Activated CD8-positive, alpha-beta memory T cell treated with anti-CD3 and anti-CD28 coated beads, Interleukin-2, amount 50 U/mL, for 48 hours (primary cell): ENCODE results near the gene TNRC6C.
A peak's percentile ranks its signal among the peaks of the same experiment; 100 is the strongest.
"Not testable (repeated sequence)": the region's sequence is repeated elsewhere in the genome, so short reads cannot be mapped to it uniquely, and the experiment has no call there.

ENCODE experiments used
- DNase-seq: peaks from one replicate; pipeline ENCODE4 v3.0.0-alpha.2; 2020

Gene TNRC6C

DNA sequence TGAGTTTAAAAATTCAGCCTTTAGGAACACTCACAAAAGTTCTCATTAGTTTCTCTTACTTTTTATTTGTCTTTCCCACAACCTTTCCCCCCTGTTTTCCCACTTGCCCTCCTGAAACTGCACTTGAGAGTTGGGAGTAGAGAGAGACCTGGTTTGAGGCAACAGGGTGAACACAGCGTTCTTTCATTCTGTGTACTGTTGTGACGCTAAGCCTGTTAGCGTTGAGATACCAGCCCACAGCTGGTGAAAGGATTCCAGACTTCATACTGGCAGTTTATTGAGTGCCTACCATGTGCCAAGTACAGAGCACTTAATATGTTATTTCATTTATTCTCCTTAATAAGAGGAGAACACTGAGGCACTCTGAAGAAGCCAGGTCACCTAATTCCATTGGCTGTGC, 10.3 kb downstream of the TNRC6C start:
- no peak for DNase-seq

DNA sequence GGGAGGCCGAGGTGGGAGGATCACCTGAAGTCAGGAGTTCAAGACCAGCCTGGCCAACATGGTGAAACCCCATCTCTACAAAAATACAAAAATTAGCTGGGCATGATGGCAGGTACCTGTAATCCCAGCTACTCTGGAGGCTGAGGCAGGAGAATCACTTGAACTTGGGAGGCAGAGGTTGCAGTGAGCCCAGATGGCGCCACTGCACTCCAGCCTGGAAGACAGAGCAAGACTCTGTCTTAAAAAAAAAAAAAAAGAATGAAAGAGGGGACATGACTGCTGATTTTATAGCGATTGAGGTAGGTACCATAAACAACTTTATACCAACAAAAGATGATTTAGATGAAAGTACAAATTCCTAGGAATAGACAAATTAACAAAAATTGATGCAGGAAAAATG, 13.8 kb downstream of the TNRC6C start:
- not testable (repeated sequence) for DNase-seq

GRCh38 chr17:77973953-77974352, 15.4 kb downstream of the TNRC6C start:
- no peak for DNase-seq

GRCh38 chr17:77974396-77974795, 15.9 kb downstream of the TNRC6C start:
- no peak for DNase-seq

- DNase-seq: not testable (repeated sequence)
Observed at GRCh38 chr17:77982430-77982829, 23.9 kb downstream of the TNRC6C start.

DNA sequence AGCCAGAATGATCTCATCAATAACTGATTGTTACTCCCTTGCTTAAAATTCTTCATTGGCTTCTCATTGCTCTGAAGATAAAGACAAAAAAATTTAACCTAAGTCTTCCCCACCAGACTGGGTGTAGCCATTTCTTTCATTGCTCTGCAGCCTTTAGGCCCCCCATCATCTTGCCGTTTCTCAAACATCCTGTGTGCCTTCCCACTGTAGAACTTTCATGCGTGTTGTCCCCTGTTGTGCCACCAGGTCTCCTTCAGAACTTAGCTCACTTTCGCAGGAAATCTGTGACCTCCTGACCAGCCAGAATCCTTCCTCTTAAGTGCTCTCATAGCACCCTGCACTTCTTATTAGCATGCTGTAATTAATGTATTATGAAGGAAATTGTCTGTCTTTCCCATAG, 31.8 kb downstream of the TNRC6C start:
- no peak for DNase-seq

GRCh38 chr17:77993735-77994134, 35.2 kb downstream of the TNRC6C start:
- DNase-seq: not testable (repeated sequence)

GRCh38 chr17:77995146-77995852, 36.8 kb downstream of the TNRC6C start:
- DNase-seq: peak; percentile 58

- no peak for DNase-seq
Observed at GRCh38 chr17:77996256-77996655, 37.8 kb downstream of the TNRC6C start.

DNA sequence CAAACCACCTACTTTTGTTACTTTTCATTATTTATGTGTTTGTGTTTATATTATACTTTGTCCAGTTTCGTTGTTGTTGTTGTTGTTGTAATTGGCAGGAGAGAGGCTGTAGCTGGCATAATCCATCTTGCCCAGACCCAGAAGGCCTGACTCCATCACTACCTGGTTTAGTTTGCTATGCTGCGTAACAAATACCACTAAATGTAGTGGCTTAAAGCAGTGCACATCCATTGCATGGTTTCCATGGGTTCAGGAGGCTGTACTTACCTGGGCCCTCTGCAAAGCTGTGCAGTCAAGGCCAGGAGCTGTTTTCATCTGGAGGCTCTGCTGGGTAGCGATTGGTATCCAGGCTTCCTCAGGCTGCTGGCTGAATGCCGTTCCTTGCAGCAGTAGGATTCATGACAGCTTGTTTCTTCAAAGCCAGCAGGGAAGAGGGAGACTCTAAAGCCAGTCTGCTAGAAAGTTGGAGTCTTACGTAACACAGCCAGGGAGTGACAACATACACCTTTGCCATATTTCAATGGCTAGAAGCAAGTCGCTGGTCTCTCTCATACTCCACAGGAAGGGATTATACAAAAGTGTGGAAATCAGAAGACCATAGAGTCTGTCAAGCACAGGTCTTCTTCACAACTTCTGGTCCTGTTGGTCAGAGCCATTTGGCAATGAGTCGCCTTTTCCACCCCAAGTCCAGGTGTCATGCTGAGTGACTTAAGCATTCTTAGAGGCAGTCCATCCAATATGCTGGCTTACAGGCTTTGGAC, 41.1 kb downstream of the TNRC6C start:
- no peak for DNase-seq

DNA sequence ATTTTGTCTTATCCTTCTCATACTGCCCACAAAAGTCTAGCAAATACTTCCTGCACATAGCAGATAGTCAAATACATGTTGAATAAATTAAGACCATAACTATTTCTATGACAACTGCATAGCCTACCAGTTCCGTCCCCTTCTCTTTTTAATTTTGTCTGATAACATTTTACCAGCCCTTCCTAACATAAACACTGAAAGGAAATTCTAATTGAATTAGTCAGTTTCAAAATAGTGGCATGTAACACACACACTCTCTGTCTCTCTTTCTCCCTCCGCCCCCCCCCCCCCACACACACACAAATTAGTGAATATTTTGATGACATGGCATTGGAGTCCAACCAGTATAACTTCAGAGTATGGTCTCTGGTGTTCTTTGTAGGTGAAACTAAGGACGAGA, 41.8 kb downstream of the TNRC6C start:
- DNase-seq: no peak

DNA sequence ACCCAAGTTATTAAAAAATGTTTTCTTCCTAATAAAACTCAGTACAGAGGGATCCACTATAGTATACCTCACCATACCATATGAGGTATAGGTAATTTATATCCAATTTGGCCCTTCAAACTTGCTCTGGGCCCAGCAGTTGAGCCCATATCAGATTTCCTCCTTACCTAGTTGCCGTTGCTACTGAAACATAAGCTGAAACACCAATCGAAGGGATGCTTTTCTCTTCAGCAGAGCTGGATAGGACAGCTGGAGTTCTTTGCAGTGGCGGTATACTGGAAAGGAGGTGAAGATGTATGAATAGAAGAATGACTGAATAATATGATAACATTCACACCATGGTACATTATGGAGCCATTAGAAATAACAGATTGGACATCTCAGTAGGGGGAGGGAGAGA, 42.7 kb downstream of the TNRC6C start:
- no peak for DNase-seq

DNA sequence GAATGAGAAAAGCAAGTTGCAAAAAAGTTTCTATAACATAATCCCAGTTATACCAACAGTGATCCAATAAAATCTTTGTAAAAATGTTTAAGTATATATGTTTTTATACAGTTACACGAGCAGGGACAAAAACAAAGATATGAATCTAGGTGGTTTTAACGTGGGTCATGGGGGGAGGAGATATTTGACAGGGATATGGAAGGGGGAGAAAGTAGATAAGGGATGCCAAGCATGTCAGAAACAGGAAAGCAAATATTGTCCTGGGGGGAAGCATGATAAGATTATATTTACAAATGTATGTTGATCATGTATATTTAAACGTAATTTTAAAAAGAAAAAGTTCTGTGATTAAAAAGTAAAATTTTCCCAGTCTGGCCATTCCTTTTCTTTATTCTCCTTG, 43.1 kb downstream of the TNRC6C start:
- DNase-seq: no peak

DNA sequence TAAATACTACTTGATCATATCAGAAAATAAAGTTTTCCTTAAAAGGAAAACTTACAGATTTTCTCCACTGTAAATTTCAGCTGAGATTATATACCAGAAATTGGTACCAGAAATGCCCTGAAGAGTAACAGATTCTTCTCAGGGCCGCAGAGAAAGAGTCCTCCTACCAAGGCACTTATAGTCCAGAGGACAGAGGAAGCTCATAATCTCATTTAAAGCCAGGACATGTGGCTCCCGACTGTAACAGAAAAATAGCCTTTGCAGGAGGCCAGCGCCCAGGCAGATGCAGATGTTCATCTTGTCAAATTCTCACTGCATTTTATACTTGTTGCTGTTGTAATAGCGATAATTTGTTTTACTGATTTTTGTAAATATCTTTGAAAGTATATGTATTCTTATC, 43.7 kb downstream of the TNRC6C start:
- no peak for DNase-seq

GRCh38 chr17:78005452-78006171, 47.1 kb downstream of the TNRC6C start:
- no peak for DNase-seq

DNA sequence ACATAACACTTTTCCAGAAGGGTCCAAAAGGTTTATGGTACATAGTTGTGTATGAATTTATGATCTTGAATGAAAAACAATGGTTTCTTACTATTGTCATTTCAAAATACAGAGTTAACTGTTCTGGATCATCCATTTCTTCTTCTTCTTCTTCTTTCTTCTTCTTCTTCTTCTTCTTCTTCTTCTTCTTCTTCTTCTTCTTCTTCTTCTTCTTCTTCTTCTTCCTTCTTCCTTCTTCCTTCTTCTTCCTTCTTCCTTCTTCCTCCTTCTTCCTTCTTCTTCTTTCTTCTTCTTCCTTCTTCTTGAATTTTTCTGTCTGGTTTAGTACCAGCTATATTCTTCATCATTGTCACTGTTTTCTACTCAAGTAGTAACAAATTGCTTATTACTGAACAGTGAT, 47.8 kb downstream of the TNRC6C start:
- no peak for DNase-seq

DNA sequence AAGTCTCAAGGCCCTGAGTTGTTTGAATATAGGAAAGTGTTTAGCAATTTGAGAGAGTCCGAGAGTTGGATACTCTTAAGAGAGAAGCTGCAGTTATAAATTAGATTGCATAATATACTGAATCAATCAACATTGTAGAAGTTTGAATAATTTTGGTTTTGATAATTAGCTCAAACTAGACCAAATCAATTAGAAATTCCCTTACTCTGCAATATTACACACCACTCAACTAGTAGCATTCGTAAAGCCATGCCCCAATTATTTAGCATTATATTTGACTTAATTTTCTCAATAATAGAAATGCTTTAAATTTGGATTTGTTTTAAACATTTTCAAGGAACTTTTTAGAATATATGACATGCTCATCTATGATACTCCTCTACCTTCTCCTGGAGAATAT, 49.1 kb downstream of the TNRC6C start:
- no peak for DNase-seq

- DNase-seq: no peak
Observed at GRCh38 chr17:78010759-78011158, 52.3 kb downstream of the TNRC6C start.

- DNase-seq: no peak
Observed at GRCh38 chr17:78012428-78012827, 53.9 kb downstream of the TNRC6C start.

- DNase-seq: no peak
Observed at GRCh38 chr17:78013683-78014467, 55.4 kb downstream of the TNRC6C start.

DNA sequence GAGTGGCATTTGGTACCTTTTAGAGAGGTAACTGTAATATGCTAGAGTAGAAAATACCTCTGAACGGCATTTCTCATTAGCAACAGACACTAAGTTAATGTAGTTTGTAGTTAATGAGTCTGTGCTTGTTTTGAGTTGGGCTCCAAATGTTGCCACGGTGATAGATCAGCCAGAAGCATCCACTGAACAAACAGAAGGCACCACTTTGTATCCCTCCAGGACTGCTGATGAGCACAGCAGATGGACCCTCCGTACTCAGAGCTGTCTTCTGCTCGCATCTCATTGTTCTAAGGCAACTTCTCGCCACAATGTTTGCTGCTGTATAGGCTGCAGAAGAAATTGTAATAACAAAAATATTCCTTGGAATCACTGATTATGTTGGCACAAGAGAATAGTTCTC, 56.1 kb downstream of the TNRC6C start:
- DNase-seq: no peak

DNA sequence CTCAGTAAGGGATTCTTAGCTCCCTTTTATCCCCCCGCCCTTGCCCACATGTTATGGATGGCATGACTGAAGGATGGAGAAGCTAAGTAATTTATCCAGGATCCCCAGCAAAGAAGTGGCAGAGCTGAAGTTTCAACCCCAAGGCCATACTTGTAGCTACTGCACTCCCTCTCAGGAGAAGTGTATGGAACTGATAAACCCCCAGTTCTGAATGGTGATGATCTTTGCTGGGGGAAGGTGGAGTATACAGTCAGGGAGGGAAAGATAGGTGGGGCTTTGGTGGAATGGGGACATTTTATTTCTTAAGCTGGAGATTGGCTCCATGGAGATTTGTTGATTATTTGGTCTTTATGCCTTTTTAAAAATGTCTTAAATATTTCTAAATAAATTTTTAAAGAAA, 58.3 kb downstream of the TNRC6C start:
- DNase-seq: no peak

- no peak for DNase-seq
Observed at GRCh38 chr17:78019367-78019975, 61.0 kb downstream of the TNRC6C start.
